Thyroid gland (tissue), 4 donors: Measurements from ENCODE around the gene SLC12A1.

Experiments used
- CTCF ChIP-seq, 6 experiments: fragments of 200-600 bp in 3 of 6; fragments of 450-650 bp in 3 of 6; sonication (generic) in 3 of 6; IDR thresholded peaks; one replicate each; pipeline ENCODE4 v1.5.1; 2016 to 2019; ENCODE audit warnings: antibody characterized with exemption in 6 of 6, mild to moderate bottlenecking in 2 of 6, inconsistent platforms in 1 of 6, moderate library complexity in 1 of 6
- POLR2A ChIP-seq, 2 donors: fragments of 450-650 bp; IDR thresholded peaks; one replicate each; pipeline ENCODE4 v1.6.1; 2017; ENCODE audit warnings: antibody characterized with exemption in 2 of 2, mild to moderate bottlenecking in 2 of 2, moderate library complexity in 1 of 2

DNA sequence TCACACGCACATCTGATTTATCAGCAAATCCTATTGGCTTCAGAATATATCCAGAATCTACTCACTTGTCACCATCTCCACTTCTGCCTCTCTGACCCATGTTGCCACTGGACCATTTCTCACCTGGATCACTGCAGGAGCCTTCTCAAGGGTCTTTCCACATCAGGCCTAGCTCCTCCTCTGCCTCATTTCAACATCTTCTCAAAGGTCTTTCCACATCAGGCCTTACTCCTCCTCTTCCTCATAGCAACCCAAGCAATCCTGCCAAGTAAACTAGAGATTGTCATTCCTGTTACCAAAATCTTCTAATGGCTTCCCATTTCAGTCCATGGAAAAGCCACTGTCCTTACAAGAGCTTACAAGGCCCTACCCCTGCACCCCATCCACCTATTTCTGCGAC is 107.1 kb downstream of the SLC12A1 start:
- TF ChIP-seq CTCF (IDR thresholded peaks at IDR 0.05) (no peak), POLR2A (IDR thresholded peaks at IDR 0.05) (no peak)
